Activated CD8-positive, alpha-beta memory T cell treated with anti-CD3 and anti-CD28 coated beads for 36 hours (primary cell): ENCODE measurements around the gene PRDM16. TPM values are rescaled to one million over a fixed set of nuclear protein-coding genes. Genes with fewer than 3 reads are reported as not detected.

ENCODE experiments used
- CTCF ChIA-PET: fragments of 350-600 bp; sonication (Branson Sonifier 250); formaldehyde crosslinking; loops from one replicate; lab custom pipeline; 2021; ENCODE audit warnings: antibody characterized with exemption; lab: Charles Lee
- POLR2A ChIA-PET: fragments of 350-600 bp; sonication (Branson Sonifier 250); formaldehyde crosslinking; loops from one replicate; lab custom pipeline; 2021; ENCODE audit warnings: antibody characterized with exemption; lab: Charles Lee
- total RNA-seq, 2 experiments: library from RNA; stranded (reverse); gene quantifications; one replicate each; pipeline ENCODE4 v1.2.3, GENCODE V29; 2021

The PRDM16 gene
- total RNA-seq, 2 experiments from 2014 or later: not detected

DNA sequence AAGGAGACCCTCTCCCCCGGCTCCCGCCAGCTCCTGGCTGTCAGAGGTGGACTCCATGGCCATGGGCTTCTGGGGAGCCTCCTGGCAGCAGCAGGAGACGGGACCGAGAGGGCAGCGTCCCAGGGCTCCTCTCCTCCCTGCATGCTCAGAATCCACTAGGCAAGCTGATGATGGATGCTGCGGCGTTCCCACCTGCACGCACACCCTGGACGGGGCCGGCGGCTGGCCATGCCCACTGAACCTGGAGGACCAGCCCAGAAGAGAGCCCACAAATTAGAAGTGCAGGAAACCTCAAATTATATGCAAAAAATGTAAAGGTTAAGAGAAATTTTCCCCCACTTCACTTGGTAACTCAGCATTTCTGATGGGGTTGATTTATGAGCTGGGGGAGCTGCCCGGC is 308.2 kb downstream of the PRDM16 start:
- ChIA-PET CTCF (no interaction called here), POLR2A (no interaction called here)

DNA sequence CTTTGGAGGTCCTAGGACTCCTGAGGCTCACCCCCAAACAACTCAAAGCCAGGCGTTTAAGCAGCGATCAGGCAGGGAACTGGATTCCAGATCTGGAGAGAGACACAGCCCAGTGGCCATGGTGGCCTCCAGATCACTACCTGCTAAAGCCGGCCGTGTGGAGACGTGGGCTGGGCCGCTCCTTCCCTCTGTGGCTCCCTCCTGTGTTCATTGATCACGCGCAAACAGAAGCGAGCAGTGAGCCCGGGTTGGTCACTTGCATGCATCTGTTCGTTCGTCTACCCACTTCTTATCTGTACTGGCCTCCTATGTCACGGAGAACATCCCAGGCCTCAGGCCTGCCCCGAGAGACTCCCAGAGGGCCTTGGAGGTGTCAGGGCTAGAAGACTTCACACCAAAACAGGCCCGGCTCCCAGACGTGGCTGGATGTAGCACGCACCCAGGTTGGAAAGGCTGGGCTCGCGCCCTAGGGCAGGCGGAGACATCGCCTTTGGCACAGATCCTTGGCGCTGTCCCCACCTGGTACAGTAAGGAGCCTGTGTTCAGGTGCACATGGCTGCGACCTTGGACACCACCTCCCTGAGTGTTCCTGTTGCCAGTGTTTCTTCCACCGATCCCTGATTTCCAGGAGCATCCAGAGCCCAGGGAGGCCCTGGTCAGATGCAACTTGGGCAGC is 308.7 kb downstream of the PRDM16 start:
- ChIA-PET CTCF (no interaction called here), POLR2A (no interaction called here)

DNA sequence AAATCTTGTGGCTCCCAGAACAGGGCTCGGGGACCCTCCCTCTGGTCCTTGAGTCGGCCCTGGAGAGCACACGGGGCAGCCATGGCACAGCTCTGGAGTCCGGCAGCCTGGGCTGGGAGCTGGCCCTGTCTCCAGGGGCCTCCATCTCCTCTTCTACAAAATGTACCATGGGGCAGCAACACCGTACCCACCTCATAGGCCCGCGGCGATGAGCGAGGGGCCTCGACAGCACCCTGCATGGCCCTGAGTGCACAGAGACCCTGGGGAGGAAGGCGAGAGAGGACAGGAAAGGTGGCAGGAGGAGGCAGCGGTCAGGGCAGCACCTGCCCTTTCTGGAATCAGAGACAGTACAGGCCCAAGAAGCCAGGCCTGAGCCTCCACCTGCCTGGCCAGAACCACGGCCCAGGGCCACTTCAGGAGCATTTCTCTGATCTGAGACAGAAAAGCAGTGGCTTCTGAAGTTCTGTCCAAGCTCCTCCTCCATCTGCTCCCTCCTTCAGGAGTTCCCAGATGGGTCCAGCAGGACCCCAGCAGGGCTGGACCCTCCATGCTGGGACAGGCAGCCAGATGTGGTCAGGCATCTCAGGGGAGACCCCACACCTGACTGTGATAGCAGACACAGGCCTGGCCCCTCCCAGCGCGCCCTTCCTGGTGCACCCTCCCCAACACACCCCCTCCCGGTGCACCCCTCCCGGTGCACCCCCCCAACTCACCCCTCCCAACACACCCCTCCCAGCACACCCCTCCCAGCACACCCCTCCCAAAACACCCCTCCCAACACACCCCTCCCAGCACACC is 309.6 kb downstream of the PRDM16 start:
- ChIA-PET POLR2A (no interaction called here), CTCF (no interaction called here)

DNA sequence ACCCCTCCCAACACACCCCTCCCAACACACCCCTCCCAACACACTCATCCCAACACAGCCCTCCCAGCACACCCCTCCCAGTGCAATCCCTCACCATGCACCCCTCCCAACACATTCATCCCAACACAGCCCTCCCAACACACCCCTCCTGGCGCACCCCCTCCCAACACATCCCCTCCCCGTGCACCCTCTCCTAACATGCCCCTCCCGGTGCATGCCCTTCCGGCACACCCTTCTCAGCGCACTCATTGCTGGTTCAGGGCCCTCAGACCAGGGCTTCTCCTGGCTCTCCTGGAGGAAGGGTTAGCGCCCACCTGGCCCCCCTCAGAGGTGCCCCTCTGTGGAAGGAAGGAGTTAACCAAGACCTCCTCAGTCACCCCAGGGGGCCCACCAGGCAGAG is 310.9 kb downstream of the PRDM16 start:
- ChIA-PET POLR2A (no interaction called here), CTCF (no interaction called here)

DNA sequence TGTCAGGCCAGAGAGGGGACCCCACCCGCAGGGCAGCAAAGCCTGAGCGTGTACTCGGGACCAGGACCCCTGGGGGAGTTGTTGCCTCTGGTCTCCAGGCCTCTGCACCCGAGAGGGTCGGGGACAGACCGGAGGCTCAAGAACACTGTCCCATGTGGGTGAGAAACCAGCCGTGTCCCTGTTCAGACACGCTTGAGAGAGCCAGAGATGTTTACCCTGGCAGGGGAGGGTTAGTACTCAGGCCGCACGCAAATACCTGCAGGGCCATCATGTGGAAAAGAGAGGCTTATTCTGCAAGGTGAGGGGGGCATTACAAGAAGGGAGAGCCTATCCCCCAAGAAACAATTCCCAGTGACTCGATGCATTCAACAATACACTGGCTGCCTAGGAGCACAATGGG is 311.5 kb downstream of the PRDM16 start:
- CTCF ChIA-PET: no interaction called here
- POLR2A ChIA-PET: no interaction called here

DNA sequence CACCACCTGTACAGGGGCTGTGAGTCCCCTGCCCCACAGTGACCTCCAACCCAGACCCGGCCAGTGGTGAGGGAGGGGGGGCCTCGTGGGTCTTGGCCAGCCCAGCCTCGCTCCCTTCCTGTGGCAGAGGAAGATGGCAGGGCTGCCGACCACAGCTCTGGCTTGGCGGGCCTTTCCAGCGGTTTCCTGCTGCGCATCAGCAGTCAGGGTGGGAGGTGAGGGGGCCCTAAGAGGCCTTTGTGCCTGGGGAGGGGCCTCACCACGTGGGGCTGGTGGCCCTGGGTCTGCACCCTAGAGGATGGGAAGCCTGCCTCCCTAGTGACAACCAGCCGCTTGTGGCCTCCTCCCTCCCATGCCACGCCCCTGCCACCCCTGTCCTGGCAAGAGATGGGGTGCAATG is 312.9 kb downstream of the PRDM16 start:
- ChIA-PET CTCF (no interaction called here), POLR2A (no interaction called here)

DNA sequence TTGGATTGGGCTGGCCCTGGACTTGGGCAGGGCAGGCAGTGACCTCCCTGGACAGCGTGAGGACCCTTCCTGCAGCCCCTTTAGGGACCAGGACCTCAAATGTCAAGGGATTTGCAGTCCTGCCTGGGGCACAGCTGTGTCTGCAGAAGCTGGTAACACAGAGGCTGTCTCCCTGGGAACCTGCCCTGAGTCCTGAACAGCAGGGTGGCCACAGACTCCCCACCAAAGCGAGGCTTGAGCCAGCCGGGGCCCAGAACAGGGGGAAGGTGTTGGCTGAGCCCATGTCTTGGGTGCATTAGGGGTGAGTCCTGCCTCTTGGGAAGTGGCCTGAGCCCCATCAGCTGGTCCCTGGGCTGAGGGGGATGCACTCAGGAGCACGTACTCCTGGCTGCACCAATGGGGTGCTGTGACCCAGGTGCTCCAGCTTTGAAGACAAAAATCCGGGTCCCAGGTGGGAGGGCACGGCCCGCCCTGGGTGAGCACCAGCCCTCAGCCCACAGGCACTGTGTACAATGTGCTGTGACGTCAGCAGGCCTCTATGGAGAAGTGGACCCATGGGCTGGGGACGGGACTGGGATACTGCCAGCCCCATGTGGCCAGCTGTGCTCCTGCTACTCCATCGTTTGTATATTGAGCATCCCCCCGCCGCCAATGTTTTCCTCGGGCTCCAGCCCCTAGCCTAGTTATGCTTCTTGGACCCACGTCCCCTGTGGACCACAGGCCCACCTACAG is 313.5 kb downstream of the PRDM16 start:
- POLR2A ChIA-PET: no interaction called here
- CTCF ChIA-PET: no interaction called here

DNA sequence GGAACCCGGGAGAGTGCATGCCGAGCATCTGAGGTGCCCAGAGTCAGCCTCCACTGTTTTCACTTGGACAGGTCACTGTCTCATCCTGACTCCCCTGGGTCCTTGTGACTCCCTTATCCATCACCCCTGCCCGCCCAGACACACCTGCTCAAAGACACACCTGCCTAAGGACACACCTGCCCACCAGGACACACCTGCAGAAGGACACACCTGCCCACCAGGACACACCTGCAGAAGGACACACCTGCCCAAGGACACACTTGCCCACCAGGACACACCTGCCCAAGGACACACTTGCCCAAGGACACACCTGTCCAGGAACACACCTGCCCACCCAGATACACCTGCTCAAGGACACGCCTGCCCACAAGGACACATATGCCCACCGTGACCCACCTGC is 314.7 kb downstream of the PRDM16 start:
- POLR2A ChIA-PET: no interaction called here

DNA sequence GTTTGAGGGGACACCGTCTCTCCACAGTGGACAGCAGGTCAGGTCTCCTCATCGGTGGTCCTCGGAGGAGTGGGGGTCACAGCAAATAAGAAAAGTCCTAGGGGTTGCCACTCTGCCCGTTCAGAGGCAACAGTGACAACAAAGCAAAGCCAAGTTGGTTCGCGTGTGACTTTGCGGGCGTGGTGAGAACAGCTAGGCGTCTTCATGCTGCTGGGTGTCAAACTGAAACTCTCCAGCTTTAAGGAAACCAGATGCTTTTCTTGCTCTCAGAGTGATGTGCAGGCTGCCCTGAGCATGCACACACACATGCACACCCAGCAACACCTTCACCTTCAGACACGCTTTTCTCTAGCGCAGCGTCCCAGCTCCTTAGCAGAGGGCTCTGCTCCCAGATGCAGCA is 315.4 kb downstream of the PRDM16 start:
- POLR2A ChIA-PET: no interaction called here
- CTCF ChIA-PET: no interaction called here

More for the DNA sequence above, 314.7 kb downstream of the PRDM16 start:
- CTCF ChIA-PET: no interaction called here

DNA sequence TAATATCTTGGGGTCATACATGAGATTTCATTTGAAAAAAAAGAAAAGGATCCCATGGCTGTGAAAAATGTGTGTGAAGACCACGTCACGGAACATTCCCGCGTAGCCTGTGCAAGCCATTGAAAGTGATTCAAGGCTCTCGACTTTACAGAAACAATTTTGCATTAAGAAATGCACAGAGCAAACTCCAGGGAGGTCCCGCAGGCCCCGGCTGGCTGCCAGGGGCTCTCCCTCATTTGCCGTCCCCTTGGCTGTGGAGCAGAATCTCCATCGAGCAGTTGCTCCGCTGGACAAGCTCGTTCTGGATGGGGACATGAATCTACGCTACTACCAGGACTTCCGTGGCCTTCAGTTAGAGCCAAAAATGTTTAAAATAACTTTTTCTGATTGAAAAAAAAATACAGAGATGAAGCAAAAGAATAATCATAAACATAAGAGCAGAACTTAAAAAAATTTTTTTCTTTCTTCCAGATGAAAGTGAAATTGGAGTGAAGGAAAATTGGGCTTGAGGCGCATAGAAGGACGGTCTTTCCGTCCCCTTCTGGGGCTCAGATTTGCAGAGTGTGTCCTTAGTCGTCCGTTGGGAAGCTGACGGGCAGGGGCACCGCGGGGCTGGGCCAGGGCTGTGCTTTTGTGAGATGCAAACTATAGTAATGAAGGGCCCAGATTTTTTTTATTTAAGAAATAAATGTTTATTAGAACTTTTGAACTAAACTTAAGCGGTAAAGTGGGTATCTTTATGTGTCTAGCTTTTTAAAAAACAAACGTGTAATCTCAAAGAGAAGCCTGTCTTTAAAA is 317.4 kb downstream of the PRDM16 start:
- ChIA-PET CTCF (no interaction called here), POLR2A (no interaction called here)

DNA sequence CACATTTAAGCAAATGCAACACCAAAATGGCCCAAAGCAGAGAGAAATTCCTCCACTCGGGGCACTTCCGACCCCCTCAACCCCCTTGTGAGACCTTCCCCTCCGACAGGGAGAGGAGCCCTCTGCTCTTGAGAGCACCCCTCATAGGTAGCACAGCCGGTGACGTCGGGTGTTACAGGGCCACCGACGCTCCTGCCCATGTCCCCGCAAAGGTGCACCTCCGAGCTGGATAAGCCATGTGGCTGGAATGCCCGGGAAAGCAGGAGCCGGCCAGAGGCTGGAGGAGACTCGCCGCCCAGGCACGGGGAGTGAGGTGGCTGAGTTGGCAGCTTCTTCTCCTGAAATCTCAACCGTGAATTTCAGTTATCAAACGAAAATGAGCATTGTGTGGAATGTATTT is 318.4 kb downstream of the PRDM16 start:
- ChIA-PET CTCF (no interaction called here), POLR2A (no interaction called here)

DNA sequence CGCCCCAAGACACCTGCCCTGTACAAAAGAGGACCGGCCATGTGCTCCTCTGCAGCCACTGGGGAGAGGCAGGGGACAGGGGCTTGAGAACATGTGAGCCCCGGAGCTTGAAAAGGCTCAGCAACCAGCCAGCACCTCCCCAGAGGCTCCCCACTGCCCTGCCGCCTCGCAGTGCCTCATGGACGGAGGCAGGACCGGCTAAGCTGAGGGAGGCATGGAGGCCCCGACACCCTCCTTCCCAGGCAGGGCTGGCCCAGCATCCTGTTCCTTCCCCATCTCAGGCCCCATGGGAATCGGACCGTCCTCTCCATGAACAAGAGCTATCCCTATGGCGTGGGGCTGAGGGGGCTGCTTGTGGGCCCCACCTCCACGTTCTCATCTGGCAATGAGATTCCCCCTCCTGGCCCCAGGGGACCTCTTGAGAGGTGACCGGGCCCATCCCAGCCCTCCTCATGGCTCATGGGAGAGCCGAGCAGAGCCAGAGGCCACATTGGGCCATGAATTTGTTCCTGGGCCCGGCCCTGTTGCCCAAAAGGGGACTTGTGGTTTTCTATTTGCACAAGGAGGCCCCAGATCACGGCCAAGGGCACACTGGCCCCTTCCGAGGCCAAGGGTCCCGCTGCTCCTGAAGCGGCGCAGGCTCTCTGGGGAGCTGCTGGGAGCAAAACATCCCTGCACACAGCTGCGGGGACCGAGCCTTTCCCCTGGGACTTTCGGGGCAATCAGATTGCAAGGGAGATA is 320.3 kb downstream of the PRDM16 start:
- ChIA-PET CTCF (no interaction called here), POLR2A (no interaction called here)

DNA sequence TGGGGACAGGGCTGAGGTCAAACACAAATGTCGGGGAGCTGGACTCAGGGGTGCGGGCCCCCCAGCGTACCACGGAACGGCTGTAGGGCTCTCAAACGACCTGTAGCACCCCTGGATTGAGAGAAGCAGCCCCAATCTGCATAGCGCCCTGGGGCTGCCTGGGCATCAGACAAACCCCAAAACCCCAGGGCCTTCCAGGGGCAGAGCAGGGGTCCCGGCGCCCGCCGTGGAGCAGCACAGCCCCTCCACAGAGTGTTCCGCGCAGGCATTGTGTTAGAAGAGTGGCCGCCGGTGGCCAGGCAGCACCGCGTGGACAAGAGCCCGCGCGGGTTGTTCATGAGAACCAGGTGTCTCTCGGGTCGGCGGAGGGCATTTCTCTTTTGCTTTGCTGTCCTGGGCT is 321.3 kb downstream of the PRDM16 start:
- ChIA-PET POLR2A (no interaction called here), CTCF (no interaction called here)

DNA sequence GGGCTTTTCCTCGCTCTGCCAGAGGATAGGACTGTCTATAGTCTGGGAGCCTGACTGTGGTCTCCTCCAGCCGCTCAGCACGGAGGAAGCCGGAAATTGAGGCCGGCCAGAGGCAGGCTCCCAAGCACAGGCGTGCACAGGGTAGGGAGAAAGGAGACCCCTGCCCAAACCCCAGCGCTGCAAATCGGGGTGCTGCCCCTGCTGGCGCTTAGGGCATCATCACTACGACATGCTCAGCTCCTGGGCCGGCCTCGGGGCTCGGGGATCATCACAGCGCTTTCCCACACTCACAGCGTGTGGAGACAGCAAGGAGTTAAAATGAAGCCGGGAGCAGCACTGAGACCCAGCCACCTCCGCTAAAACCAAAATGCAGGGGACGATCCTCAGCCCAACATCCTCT is 322.7 kb downstream of the PRDM16 start:
- ChIA-PET CTCF (no interaction called here), POLR2A (no interaction called here)

DNA sequence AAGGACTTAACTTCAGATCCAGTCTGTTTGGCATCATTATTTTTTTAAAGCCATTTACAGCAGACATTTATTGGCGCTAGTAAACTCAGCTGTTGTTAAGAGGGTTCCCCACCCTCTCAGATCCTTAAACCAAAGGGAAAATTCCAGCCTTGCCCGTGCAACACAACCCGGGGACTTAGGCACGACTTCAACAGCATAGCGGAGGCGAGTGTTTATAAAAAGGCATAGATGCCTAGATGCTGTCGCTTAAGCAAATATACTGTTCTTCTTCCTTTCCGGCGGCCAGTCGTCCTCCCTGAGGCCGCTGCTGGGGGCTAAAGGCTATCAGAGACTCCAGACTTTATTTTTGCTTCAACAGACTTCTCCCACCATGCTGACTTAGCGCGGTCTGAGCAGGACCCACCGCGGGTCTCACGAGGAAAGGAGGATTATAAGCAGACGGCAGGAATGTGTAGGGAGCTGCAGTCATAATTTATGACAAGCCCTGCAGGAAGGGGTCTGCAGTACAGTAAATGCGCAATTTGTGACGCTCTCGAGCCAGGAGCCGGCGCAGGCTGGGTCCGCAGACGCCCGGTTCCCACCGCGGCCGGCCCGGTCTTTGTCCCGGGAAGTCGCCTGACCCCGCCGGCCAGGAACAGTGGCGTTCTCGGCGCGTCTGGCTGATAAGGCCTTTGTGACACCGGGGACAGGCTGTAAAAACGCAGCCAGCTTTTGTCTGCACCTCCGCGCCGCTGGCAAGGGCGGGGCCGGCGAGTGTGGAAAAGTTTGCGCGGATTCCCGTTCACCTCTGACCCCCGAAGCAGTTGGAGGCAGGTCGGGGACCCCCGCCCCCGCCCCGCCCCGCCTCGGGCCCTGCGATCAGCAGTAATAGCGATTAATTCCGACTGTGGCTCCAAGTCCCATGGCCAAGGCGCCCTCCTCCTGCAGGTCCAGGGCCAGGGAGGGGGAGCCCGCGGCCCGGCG is 324.3 kb downstream of the PRDM16 start:
- ChIA-PET POLR2A (no interaction called here), CTCF (no interaction called here)

DNA sequence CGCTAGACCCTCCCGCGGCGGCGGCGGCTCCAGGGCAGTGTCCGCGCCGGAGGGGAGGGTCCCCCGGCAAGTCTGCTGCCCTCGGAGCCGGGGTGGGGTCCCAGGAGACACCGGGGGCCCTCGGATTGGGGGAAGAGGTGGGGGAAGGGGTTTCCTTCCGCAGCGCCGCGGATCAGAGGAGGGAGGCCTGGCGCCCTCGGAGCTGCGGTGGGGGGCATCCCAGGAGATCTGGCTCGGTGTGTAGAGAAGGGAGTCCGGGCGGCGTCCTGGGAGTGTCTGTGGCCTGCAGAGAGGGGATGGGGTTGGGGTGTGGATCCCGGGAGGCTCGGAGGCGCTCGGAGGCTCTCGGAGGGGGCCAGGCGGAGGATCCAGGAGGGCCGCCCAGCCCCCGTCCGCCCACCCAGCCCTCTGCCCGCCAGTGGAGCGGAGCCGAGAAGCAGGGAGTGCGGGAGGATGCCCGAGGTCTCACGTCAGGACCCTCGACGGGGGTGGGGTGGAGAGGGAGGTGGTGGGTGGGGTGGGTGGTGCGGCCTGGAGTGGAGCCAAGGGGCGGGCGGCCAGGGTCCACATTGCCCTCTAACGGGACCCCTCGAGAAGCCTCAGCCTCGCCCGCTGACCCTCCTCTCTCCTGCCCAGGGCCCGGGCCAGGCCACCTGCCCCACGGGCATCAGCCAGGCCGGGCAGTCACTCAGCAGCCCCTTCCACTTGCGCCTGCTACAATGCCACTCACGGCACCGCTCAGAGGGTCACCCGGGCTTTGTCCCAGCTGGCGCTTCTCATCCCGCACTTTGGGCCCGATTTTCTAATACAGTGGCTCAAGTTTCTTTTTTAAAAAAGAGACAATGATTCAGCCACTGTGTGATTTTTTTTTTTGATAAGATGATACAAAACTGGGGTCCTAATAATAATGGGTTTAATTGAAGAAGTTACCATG is 325.3 kb downstream of the PRDM16 start:
- ChIA-PET CTCF (no interaction called here), POLR2A (no interaction called here)

DNA sequence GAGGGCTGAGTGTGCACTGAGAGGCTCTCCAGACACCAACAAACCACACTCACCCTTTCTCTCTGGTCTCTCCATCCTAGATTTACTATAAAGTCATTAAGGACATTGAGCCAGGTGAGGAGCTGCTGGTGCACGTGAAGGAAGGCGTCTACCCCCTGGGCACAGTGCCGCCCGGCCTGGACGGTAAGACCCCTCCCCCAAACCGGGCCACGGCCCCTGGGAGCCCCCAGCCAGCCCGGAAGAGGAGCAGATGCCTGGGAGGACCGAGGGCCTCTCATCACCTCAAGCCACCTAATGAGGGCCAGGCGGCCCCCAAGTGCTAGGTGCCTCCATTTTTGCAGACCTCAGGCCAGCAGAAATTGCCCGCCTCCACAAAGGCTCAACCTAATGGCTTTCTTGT is 327.4 kb downstream of the PRDM16 start:
- CTCF ChIA-PET: no interaction called here
- POLR2A ChIA-PET: no interaction called here
